Activated CD4-positive, alpha-beta T cell treated with anti-CD3 and anti-CD28 coated beads for 4 hours (primary cell): Measurements from ENCODE around the gene UXS1.
"Not testable (repeated sequence)": the region's sequence is repeated elsewhere in the genome, so short reads cannot be mapped to it uniquely, and the experiment has no call there.

Source experiments
- DNase-seq, 2 donors: peaks; one replicate each; pipeline ENCODE4 v3.0.0-alpha.2; 2020

The UXS1 gene

DNA sequence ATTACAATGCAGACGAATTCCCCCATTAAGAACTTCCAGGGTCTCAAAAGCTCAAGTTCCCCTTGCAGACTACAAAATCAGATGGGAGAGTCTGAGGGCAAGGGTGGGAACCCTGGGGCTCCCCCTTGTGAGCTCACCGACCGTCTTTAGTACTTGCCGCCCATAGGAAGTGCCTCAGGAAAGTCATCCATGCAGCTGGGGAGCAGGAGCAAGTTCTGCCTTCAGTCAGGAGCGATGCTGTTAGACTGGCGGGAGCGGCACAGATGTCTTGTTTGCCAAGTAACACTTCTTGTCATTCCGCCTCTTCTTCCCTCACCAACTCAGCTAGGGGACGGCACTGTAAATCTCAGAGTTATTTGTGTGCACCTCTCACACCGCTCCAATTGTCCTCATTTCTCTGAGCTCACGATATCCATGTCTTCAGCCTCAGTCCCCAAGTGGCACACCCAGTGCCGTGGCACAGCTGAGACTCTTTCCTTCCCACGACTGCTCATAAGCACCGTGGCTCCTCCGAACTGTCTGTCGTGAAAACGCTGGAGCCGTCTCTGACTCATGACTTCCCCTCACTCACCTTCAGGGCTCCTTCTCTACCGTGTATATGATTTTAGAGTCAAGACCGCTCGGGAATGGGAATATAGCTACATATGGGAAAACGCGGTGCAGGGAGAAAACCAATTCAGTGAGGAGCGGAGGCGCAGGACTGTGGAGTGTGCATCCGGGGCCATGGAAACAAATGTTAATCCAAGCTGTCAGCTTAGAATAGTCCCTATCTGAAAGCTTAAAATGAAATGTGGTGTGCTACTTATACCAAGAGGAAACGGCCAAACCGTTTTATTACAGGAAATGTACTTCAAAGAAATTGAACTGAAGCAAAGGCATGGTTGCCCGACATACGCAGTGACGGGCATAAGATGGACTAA, 34.0 kb downstream of the UXS1 start:
- DNase-seq, result peak; percentile 70 to 73

DNA sequence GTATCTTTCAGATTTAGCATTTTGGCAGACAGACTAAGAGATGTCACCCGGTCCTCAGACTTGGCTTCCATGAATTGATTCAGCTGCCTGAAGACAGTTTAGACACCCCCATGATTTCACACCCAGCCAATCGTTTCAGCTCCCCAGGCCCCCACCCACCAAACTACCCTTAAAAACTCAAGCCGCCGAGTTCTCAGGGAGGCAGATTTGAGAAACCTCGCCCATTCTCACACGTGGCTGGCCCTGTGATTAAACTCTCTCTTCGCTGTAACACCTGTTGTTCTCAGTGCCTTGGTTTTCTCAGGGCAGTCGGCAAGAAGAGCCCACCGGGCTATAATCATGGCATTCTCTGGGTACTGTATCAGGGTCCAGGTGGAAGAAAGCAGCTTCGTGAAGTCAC, 35.2 kb downstream of the UXS1 start:
- peak; percentile 51 to 53 for DNase-seq

DNA sequence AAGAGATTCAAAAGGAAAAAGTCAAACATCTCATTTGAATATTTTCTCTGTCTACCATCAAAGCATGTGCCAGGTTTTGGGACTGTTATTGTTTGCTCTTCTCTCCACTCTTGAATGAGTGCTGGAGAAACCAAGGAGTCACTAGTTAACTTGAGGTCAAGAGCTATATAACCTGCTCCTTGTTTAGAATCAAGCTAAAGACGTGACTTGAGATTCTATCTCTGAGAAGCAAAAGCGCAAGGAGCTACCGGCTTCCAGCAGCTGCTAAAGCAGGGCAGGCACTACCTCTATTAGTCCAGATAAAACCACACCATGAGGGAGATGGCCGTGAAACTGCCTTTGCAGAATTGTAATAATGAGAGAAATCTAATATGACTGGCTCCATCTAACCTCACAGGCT, 36.0 kb downstream of the UXS1 start:
- no peak for DNase-seq

DNA sequence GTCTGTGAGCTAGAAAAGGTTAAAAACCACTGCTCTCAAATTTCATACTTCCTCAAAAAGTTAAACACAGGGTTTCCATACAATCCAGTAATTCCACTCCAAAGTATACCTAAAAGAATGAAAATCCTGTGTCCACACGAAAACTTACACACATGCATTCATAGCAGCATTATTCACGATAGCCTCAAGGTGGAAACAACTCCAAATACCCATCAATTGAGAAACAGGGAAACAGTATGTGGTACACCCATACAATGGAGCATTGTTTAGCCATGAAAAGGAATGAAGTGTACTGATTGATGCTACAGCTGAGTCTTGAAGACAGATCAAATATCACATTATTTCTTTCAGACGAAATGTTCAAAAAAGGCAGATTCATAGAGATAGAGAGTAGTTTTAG, 36.7 kb downstream of the UXS1 start:
- no peak for DNase-seq

DNA sequence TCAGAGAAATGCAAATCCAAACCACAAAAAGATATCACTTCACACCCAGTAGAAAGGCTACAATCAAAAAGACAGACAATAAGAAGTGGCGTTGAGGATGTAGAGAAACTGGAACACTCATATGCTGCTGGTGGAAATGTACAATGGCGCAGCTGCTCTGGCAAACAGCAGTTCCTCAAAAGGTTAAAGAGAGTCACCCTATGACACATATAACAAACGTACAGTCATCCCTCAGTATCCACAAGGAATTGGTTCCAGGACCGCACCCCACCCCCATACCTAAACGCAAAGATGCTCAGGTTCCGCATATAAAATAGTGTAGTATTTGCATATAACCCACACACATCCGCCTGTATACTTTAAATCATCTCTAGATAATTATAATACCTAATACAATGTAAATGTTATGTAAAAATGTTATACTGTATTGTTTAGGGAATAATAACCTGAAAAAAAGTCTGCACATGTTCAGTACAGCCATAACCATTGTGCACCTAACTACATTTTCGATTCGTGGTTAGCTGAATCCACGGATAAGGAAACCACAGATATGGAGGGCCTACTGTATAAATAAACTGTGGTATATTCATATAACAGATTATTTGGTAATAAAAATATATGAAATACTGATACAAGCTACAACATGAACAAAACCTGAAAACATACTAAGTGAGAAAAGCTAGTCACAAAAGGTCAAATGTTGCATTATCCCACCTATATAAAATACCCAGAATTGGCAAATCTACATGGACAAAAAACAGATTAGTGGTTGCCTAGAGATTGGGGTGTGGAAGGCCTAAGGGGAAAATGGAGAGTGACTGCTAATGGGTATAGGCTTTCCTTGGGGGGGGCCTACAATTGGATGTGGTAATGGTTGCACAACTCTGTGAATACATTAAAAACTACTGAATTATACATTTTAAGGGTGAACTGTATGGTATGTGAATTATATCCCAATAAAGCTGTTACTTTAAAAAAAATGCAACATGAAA, 37.5 kb downstream of the UXS1 start:
- DNase-seq, result no peak

DNA sequence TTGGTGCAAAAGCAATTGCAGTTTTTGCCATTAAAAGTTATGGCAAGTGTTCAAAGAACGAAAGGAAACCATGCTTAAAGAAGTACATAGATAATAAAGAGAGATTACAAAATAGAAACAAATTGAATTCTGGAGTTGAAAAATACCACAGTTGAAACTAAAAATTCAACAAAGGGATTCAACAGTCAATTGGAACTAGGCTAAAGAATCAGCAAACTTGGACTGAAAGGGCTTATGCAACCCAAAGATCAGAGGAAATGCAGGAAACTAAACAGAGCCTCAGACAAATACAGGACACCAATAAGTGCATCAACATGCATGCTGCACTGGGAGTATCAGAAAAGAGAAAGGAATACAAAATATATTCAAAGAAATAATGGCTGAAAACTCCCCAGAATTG, 40.3 kb downstream of the UXS1 start:
- DNase-seq, result no peak

DNA sequence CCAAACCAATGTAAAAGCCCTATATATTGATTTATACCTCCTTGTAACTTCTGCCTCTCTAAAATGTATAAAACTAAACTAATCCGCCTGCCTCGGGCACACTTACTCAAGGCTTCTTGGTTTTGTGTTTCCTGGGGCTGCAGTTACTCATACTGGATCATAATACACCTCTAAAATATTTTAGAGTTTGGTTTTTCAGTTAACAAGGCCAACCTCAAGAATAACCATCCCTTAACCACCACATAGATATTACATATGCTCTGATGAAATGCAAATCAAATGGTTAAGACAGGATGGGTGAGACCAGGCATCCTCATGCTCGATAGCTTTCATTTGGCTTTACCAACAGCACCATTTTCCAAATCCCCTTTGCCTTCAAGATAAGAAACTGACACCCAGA, 46.4 kb downstream of the UXS1 start:
- no peak for DNase-seq

DNA sequence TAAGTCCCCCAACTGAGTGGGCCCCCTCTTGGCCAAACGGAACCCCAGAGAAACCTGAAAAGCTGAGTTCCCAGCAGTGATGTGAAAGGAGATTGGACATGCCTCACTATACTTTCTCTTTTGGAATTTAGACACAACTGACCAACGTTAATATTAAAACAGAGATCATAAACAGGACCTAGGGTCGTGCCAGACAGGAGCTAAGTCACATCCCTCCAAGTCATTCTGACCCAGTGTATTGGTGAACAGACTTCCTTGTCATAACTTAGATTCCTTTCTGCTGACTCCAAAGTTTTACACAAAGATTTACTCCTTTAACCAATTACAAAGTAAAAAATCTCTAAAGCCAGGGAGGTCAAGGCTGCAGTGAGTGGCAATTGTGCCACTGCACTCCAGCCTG, 46.9 kb downstream of the UXS1 start:
- DNase-seq, result no peak

DNA sequence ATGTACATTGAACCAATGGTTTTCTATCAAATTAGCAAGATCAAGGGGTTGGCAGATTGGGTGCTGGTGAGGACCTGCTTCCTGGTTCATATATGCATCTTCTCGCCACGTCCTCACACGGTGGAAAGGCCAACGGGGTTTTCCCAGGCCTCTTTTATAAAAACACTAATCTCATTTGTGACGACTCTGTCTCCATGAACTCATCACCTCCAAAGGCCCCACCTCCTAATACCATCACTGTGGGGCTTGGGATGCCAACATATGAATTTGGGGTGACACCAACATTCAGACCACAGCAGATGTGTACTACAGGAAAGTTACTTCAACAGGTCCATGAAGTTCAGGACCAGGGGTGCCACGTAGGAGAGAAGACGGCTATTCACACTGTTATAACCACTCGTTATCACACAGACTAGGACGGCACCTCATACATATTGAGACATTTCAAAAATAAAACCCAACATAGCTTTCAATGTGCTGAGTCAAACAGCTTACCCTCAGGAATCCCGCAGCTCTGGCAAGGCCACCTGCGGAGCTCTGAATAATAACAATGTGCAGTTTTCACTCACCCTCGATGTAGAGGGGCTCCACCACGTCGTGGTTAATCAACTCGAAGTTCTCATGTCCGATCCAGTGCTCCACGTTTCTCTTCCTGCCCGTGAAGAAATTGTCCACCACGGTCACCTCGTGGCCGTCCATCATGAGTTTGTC, 49.3 kb downstream of the UXS1 start:
- DNase-seq, result peak; percentile 59

DNA sequence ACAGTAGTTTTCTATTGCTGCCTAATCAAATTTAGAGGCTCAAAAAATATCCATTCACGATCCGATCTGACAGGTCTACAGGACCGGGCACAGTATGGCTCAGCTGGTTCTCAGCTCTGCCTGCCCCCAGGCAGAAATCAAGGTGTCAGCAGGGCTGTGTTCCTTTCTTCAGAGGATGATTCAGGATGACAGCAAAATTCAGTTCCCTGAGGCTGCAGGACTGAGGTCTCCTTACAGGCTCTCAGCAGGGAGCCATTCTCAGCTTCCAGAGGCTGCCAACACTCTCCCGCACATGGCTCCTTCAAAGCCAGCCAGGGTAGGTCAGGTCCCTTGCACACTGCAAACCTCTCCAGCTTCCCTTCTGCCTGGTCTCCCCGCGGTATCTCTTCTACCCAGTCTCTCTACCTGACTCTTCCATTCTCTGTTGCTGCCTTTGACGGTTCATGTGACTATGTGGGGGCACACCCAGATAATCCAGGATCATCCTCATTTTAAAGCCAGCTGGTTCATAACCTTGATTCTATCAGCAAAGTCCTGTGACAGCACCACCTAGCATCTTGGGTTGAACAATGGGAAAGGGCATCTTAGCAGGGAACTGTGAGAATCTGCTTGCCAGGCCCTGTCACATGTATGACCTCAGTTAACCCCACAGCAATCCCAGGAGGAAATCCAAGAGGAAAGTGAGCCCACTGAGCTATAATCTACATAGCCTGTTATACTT, 50.4 kb downstream of the UXS1 start:
- DNase-seq, result no peak

DNA sequence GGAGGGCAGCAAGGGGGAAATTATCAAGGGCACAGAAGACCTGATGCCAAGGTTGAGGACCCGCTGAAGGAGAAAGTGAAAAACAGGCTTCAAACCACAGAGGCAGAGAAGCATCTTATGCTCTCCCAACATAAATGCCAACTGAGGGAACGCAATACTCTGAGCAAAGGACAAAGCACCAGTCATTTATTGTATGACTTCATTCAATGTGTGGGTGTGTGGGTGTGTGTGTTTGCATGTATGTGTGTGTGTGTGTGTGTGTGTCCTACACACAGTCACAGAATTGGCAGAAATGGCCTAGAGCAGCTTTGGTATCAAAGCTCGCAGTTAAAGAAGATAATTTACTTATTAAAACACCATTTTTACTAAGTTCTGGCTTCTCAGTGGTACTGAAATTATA, 51.4 kb downstream of the UXS1 start:
- peak; percentile 48 to 52 for DNase-seq

DNA sequence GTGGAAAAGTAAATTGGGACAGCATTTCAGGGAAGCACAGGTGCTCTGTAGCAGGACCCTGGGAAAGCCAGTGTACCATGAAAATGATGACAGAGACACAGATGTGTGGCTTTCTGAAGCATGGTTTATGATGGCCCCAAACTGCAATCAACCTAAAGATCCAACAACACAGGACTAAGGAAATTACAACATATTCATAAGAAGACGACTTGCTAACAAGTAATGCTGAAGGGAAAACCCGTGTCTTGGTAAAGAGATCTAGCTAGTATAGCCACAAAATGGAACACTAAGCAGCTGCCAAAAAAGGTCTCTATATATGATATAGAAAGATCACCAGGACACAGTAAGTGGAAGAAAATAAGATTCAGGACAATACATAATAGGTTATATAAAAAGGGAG, 53.2 kb downstream of the UXS1 start:
- DNase-seq, result no peak

DNA sequence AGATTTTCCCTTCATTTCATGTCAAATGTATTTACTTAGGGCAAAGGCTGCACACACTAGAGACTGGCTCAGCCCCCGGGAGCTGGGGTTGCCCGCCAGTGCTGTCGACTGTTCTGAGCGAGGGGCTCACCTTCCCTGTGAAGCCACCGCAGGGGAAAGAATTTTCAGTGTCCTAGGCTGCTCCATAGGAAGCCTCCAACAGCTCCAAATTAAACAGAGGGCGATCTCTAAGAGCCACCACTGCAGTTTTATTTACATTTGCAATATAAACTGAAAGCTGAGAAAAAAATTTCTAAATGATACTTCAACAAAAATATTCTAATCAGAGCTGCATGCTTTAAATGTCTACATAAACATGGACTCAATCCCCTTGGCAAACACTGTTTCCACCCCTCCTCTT, 54.0 kb downstream of the UXS1 start:
- no peak for DNase-seq

DNA sequence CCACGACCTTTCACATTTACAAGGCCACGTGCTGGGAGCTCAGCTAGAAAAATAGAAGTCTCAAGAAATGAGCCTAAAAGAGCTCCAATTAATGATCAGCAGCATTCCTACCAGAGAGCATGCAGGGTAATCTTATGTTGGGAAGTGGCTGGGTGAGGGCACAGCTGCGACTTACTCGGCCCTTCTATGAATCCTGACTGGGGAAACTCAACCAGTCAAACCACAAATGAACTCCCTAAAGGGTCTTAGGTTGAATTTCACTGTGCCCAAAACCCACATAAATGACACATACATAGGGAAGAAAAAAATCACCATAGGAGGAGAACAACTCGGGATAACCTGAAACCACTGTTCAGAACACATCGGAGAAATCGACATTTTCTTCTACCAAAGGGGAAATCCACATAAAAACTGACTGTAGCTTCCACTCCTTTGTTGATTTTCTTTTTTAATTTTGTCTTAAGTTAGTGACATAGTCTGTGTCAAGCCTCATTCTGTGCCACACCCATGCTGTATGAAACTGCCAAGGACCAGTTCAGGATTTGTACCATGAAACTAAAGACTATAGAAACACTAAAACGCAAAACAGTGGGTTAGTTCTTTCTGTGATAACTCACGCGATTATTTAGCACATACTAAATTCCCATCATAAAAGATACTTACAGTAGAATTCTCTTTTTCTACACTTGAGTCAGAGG, 54.7 kb downstream of the UXS1 start:
- no peak for DNase-seq

DNA sequence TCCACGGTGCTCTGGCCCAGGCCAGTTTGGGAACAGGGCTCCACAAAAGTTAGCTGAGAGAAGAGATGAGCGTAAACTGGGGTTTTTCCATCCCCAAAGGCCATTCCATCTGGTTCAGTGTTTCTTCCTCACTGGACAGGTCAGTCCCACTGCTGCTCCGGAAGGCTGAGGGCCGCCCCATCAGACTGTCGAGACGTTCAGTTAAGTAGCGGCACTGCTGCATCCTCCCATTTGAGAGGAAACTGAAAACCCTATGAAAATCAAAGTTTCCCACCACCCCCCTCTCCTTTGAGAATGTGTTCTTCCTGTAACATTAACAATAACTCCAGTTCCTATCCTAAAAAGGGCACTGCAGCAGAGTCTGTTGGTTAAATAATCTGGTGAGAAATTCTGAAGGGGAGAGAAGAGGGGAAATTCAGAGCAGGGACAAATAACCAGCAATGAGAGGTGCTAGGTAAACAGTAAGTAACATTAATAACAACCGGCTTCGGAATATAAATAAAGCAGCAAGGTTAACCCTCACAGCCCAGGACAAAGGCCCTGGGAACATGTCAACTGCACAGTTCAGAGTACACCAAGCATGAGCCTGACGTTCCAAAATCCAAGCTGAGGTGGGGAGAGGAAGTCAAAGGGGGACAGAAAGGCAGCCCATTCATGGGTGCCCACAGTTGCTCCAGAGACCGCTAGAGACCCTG, 55.4 kb downstream of the UXS1 start:
- no peak for DNase-seq

DNA sequence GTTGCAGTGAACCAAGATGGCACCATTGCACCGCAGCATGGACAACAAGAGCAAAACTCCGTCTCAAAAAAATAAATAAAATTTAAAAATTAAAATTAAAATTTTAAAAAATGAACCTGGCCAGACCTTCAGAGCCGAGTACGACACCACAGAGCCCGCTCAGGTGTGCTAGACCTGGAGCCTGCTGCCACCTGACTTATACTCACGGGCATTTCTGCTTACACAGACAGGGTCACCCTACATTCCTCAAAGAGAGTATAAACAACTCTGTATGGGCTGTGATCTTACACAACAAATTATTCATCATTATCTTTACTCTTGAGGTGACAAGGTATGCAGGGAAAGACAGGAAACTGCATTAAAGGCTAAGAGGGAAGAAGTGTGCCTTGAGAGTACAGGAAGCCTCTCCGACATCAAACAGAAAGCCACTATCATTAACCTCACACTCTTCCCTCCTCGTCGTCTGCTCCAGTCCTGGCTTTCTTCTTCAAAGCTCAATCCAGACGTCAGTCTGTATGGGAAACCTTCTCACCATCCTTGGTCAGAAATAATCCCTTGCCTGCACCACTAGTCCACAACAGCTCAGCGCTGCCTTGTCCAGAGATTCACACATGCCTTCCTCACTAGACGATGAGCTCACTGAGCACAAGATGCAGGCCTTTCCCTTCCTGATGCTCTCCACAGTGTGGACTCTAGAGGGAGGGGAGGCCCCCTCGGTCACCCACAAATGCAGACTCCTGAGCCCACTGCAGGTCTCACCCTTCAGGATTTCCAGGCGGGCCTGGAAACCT, 56.2 kb downstream of the UXS1 start:
- no peak for DNase-seq

DNA sequence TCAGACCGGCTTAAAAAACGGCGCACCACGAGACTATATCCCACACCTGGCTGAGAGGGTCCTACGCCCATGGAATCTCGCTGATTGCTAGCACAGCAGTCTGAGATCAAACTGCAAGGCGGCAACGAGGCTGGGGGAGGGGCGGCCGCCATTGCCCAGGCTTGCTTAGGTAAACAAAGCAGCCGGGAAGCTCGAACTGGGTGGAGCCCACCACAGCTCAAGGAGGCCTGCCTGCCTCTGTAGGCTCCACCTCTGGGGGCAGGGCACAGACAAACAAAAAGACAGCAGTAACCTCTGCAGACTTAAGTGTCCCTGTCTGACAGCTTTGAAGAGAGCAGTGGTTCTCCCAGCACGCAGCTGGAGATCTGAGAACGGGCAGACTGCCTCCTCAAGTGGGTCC, 62.9 kb downstream of the UXS1 start:
- not testable (repeated sequence) for DNase-seq

DNA sequence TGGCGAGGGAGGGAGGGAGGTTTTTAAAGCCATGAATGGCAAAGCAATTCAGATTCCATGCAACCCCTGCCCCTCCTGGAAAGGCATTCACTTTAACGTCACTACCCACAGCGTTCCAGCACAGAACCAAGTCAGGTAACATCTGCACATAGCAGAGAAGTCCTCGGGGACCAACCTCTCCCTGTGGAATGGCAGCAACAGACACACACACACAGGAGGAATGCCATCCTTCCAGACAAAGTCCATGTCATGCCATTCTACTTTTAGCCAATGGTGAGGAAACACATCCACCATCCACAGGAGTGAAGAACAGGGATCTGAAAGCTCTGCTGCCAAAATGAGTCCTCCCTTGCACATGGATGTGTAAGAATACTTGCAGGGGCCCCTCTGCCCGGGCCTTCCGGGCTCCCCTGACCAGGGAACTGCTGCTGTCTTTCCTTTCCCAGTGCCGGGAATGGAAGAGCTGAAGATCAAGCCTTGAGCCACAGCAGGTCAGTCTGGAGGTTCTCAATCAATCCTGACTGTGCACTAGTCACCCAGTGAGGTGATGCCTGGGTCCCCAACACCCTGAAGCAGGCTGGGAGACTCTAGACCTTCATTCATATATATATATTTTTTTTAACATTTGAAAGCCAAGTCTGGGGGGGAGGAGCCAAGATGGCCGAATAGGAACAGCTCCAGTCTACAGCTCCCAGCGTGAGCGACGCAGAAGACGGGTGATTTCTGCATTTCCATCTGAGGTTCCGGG, 63.7 kb downstream of the UXS1 start:
- no peak for DNase-seq

DNA sequence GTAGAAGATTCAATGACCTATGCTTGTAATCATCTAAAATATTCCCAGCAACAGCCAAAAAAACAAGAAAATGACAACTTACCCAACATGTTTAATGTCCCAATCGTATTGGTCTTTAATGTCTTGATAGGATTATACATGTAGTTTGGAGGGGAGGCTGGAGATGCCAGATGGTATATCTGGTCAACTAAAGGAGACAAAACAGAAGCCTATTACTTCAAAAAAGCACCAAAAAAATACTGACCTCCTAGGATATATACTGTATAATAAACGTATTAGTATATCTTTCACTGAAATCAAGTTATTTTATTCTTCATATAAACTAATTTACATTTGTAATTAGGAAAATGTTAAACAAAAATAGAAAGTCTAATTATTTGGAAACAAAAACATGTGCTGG, 64.5 kb downstream of the UXS1 start:
- DNase-seq, result no peak

DNA sequence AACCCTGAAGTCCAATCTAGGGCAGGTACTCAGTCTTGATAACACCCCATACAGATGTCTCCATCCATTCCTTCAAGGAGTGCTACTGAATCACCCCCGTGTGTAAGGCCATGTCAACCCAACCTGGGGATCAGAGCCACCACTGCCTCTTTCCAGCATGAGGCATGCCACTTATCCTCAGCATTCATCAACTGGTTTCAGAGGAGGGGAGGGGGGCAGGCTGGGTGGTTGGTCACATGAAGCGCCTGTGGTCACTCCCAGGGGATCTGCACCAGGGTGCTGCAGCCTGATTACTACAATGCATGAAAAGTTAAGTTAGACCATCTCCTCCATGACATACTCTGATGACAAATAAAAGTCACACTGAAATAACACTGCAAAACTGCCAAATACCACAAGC, 65.0 kb downstream of the UXS1 start:
- DNase-seq, result no peak
